B cell (primary cell): ENCODE data around the gene FAF1. TPM values are rescaled to one million over a fixed set of nuclear protein-coding genes. Genes with fewer than 3 reads are reported as not detected.

Source experiments
- ATAC-seq: fragments of 200-7000 bp; cut with Tn5 transposase; one replicate; pipeline ENCODE4 v1.10.0; 2021; ENCODE audit warnings: low read depth, mild to moderate bottlenecking, moderate number of reproducible peaks, moderate library complexity
- CTCF ChIA-PET: fragments of 350-600 bp; sonication (Branson Sonifier 250); formaldehyde crosslinking; loops from one replicate; lab custom pipeline; 2021; ENCODE audit warnings: antibody characterized with exemption, inconsistent platforms; lab: Charles Lee
- POLR2A ChIA-PET: fragments of 350-600 bp; sonication (Branson Sonifier 250); formaldehyde crosslinking; loops from one replicate; lab custom pipeline; 2021; ENCODE audit warnings: antibody characterized with exemption; lab: Charles Lee
- DNase-seq: peaks from one replicate; pipeline ENCODE4 v3.0.0; 2013
- H2AFZ ChIP-seq: 2 replicates; pipeline ENCODE4 v1.6.1; 2012; ENCODE audit warnings: mild to moderate bottlenecking, low read depth, low read length; ENCODE audit not compliant: insufficient read depth, poor library complexity, severe bottlenecking
- H3K27ac ChIP-seq, 2 donors: 1 replicate in 1 of 2; 2 replicates in 1 of 2; pipeline ENCODE4 v1.5.1; 2012 to 2013; ENCODE audit warnings: low read length in 2 of 2, mild to moderate bottlenecking in 2 of 2, moderate library complexity in 1 of 2
- H3K27me3 ChIP-seq, 4 experiments: fragments of 200-600 bp in 1 of 4; sonication (generic) in 1 of 4; replicated peaks in 1 of 4; 1 replicate in 2 of 4; 2 replicates in 2 of 4; pipeline versions ENCODE4 v1.6.1 to v1.7.0; 2013 to 2016; ENCODE audit warnings: low read length in 3 of 4, mild to moderate bottlenecking in 2 of 4, mixed read lengths in 1 of 4, moderate library complexity in 1 of 4; ENCODE audit not compliant: insufficient read depth in 4 of 4, control insufficient read depth in 3 of 4; ENCODE audit errors: control extremely low read depth in 1 of 4
- H3K36me3 ChIP-seq, 2 experiments: replicated peaks in 1 of 2; 1 replicate in 1 of 2; 2 replicates in 1 of 2; pipeline versions ENCODE4 v1.6.1 to v1.7.1; 2013; ENCODE audit warnings: low read length in 1 of 2; ENCODE audit not compliant: insufficient read depth in 2 of 2, control insufficient read depth in 1 of 2; ENCODE audit errors: control extremely low read depth in 1 of 2, extremely low read depth in 1 of 2
- H3K4me1 ChIP-seq, 2 donors: fragments of 200-600 bp in 1 of 2; sonication (generic) in 1 of 2; 1 replicate in 1 of 2; 2 replicates in 1 of 2; pipeline versions ENCODE4 v1.5.1 to v1.6.1; 2013 to 2017; ENCODE audit warnings: low read length in 2 of 2; ENCODE audit not compliant: control insufficient read depth in 2 of 2, insufficient read depth in 2 of 2
- H3K4me2 ChIP-seq: replicated peaks from 2 replicates; pipeline ENCODE3; 2012; ENCODE audit warnings: mild to moderate bottlenecking, low read depth, low read length; ENCODE audit not compliant: poor library complexity, severe bottlenecking
- H3K4me3 ChIP-seq, 5 experiments: fragments of 200-600 bp in 1 of 5; sonication (generic) in 1 of 5; 1 replicate in 3 of 5; 2 replicates in 2 of 5; pipeline versions ENCODE4 v1.5.1 to v1.7.0; 2011 to 2016; ENCODE audit warnings: low read length in 4 of 5, mild to moderate bottlenecking in 4 of 5, low read depth in 2 of 5, control low read depth in 1 of 5, moderate library complexity in 1 of 5; ENCODE audit not compliant: insufficient read depth in 1 of 5; ENCODE audit errors: control extremely low read depth in 1 of 5, extremely low read depth in 1 of 5
- H3K79me2 ChIP-seq: fragments of 200-600 bp; sonication (generic); one replicate; pipeline ENCODE4 v1.6.0; 2016; ENCODE audit warnings: low read length; ENCODE audit not compliant: control insufficient read depth, insufficient read depth
- H3K9ac ChIP-seq: fragments of 200-600 bp; sonication (generic); 2 replicates; pipeline ENCODE4 v1.6.1; 2017; ENCODE audit warnings: mild to moderate bottlenecking, low read length, moderate library complexity
- H3K9me3 ChIP-seq, 3 donors: one replicate each; pipeline versions ENCODE4 v1.6.1 to v1.7.1; 2013; ENCODE audit warnings: low read length in 2 of 3; ENCODE audit not compliant: control insufficient read depth in 2 of 3, insufficient read depth in 1 of 3; ENCODE audit errors: control extremely low read depth in 1 of 3
- H4K20me1 ChIP-seq: 2 replicates; pipeline ENCODE4 v1.6.0; 2012; ENCODE audit warnings: mild to moderate bottlenecking, low read length; ENCODE audit not compliant: insufficient read depth, control insufficient read depth, poor library complexity, severe bottlenecking
- H3K27ac Mint-ChIP-seq: one replicate; pipeline ENCODE4 v1.8.0; 2021; ENCODE audit warnings: mixed read lengths
- H3K27me3 Mint-ChIP-seq: one replicate; pipeline ENCODE4 v1.8.0; 2021; ENCODE audit warnings: mixed read lengths
- H3K4me1 Mint-ChIP-seq: one replicate; pipeline ENCODE4 v1.8.0; 2021; ENCODE audit warnings: mixed read lengths
- H3K4me3 Mint-ChIP-seq: one replicate; pipeline ENCODE4 v1.8.0; 2021; ENCODE audit warnings: mixed read lengths
- H3K9me3 Mint-ChIP-seq: one replicate; pipeline ENCODE4 v1.8.0; 2022; ENCODE audit warnings: mixed read lengths; ENCODE audit not compliant: insufficient read depth
- CTCF ChIP-seq: fragments of 200-600 bp; IDR thresholded peaks from one replicate; pipeline ENCODE4 v1.8.0; 2022; ENCODE audit warnings: antibody characterized with exemption, mild to moderate bottlenecking
- EZH2 ChIP-seq: IDR thresholded peaks from 2 replicates; pipeline ENCODE4 v1.6.1; 2012; ENCODE audit warnings: borderline replicate concordance, low read depth, mild to moderate bottlenecking, moderate library complexity, low read length; ENCODE audit not compliant: insufficient read depth, poor library complexity, severe bottlenecking
- WGBS: methylation state at CpG from one replicate; pipeline ENCODE4 v1.1.5; 2013; ENCODE audit warnings: missing lambda C conversion rate; ENCODE audit not compliant: insufficient coverage; 5-methylcytosine and 5-hydroxymethylcytosine counted together
- intact Hi-C: fragments of 100-400 bp; cut with micrococcal nuclease; formaldehyde crosslinking; loops from one replicate; pipeline ENCODE4 v1.10.0; 2022
- polyA plus RNA-seq: library from polyadenylated mRNA; depleted of rRNA; stranded (reverse); fragments of >200 nt; gene quantifications from 2 replicates; pipeline ENCODE4 v1.2.3, GENCODE V29; 2012
- total RNA-seq, 2 donors: library from RNA; stranded (reverse); fragments of 120-200 nt in 1 of 2; gene quantifications; 1 replicate in 1 of 2; 2 replicates in 1 of 2; pipeline versions ENCODE4 v1.2.3 to v1.2.4, GENCODE V29; 2013 to 2022

The FAF1 gene
- total and polyA plus RNA-seq, 2 donors (not counting 1 experiment from before 2014, with no cell fraction given), result 10.1 to 58.4 TPM

GRCh38 chr1:50986653-50987052 lies 26.6 kb upstream of the FAF1 start:
- Histone ChIP-seq H3K79me2 (no peaks in the 10 kb centered on the region), H3K27ac (no peak overlapping the region), H3K36me3 (no peaks in the 10 kb centered on the region), H2AFZ (no peak overlapping the region), H3K4me1 (no peaks in the 10 kb centered on the region), H3K4me2 (no peak overlapping the region), H3K9ac (no peak overlapping the region), H3K9me3 (peaks cover 0 to 1% (median 0%) of the 10 kb centered on the region in 3 donors), H4K20me1 (no peaks in the 10 kb centered on the region), H3K27me3 (no peaks in the 10 kb centered on the region), H3K4me3 (no peak overlapping the region)
- CTCF ChIA-PET, result interaction anchor here (0.9 kb wide), 1 partner anchor 10 kb away, joined by 3 read pairs; no protein-coding TSS in a partner anchor
- no peaks in the 10 kb centered on the region for H3K9me3 Mint-ChIP-seq
- no peak overlapping the region for H3K27ac Mint-ChIP-seq
- H3K4me1 Mint-ChIP-seq, result no peaks in the 10 kb centered on the region
- no peak overlapping the region for H3K4me3 Mint-ChIP-seq
- 100% methylated on average over 1 of the region's 4 CpGs for WGBS
- POLR2A ChIA-PET, result no interaction called here
- no peak for TF ChIP-seq EZH2
- intact Hi-C loops, result no loop called here
- DNase-seq (no peak), ATAC-seq (no peak)
- H3K27me3 Mint-ChIP-seq, result no peaks in the 10 kb centered on the region

GRCh38 chr1:50985094-50985493 lies 25.0 kb upstream of the FAF1 start:
- Histone ChIP-seq H3K27me3 (no peaks in the 10 kb centered on the region), H4K20me1 (no peaks in the 10 kb centered on the region), H3K9ac (no peak overlapping the region), H3K9me3 (peaks cover 0 to 1% (median 0%) of the 10 kb centered on the region in 3 donors), H3K79me2 (no peaks in the 10 kb centered on the region), H3K4me3 (no peak overlapping the region), H3K4me1 (no peaks in the 10 kb centered on the region), H3K36me3 (no peaks in the 10 kb centered on the region), H3K4me2 (no peak overlapping the region), H3K27ac (no peak overlapping the region), H2AFZ (no peak overlapping the region)
- Mint-ChIP-seq H3K4me3 (no peak overlapping the region), H3K27me3 (no peaks in the 10 kb centered on the region), H3K9me3 (no peaks in the 10 kb centered on the region), H3K27ac (no peak overlapping the region), H3K4me1 (no peaks in the 10 kb centered on the region)
- intact Hi-C loops, result no loop called here
- no CpG with 5 or more reads among the region's 1 CpG for WGBS
- TF ChIP-seq EZH2 (no peak), CTCF (no peak)
- ATAC-seq (no peak), DNase-seq (no peak)
- CTCF ChIA-PET, result no interaction called here
- POLR2A ChIA-PET, result no interaction called here
